Measurements from ENCODE around the gene CCSER1.

DNA sequence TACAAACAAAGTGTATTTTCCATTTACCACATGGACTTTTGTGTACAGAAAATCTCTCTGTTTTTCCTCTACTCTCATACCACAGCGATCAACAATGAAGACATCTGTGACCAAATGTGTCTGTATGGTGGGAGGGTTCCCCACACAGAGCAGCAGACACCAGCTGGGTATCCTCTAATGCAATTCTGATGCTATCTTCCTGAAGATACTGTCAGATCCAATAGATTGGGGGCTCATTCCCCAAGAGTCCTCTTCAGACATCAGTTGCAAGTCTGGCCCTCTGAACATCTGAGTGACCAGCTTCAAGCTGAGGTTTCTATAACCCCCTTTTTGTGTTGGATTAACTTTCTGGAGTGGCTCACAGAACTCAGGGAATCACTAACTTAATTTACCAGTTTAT, 659.4 kb downstream of the CCSER1 start:
- TF ChIP-seq, protein P1, sequence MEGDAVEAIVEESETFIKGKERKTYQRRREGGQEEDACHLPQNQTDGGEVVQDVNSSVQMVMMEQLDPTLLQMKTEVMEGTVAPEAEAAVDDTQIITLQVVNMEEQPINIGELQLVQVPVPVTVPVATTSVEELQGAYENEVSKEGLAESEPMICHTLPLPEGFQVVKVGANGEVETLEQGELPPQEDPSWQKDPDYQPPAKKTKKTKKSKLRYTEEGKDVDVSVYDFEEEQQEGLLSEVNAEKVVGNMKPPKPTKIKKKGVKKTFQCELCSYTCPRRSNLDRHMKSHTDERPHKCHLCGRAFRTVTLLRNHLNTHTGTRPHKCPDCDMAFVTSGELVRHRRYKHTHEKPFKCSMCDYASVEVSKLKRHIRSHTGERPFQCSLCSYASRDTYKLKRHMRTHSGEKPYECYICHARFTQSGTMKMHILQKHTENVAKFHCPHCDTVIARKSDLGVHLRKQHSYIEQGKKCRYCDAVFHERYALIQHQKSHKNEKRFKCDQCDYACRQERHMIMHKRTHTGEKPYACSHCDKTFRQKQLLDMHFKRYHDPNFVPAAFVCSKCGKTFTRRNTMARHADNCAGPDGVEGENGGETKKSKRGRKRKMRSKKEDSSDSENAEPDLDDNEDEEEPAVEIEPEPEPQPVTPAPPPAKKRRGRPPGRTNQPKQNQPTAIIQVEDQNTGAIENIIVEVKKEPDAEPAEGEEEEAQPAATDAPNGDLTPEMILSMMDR (IDR thresholded peaks at IDR 0.05): no peak
- no peak for TF ChIP-seq POLR2A (IDR thresholded peaks at IDR 0.05)
